Measurements from ENCODE around the gene PCDH10.

- TF ChIP-seq CTCF (IDR thresholded peaks at IDR 0.05) (no peak), POLR2A (IDR thresholded peaks at IDR 0.05) (no peak)
Observed at GRCh38 chr4:133161570-133162295, 12.6 kb downstream of the PCDH10 start.

All from right lobe of liver (tissue), 4 donors.